Lower leg skin (tissue), 3 donors: Measurements from ENCODE around the gene PDLIM7.

Source experiments
- CTCF ChIP-seq, 3 donors: fragments of 450-650 bp; IDR thresholded peaks; one replicate each; pipeline ENCODE4 v1.5.1; 2016; ENCODE audit warnings: antibody characterized with exemption in 3 of 3, mild to moderate bottlenecking in 3 of 3, moderate library complexity in 2 of 3
- POLR2A ChIP-seq, 2 donors: fragments of 450-650 bp; IDR thresholded peaks; one replicate each; pipeline ENCODE4 v1.6.1; 2016 to 2017; ENCODE audit warnings: antibody characterized with exemption in 2 of 2, mild to moderate bottlenecking in 1 of 2, moderate library complexity in 1 of 2

GRCh38 chr5:177510567-177511053, 13.2 kb upstream of the PDLIM7 start:
- TF ChIP-seq POLR2A (IDR thresholded peaks at IDR 0.05) (no peak), CTCF (IDR thresholded peaks at IDR 0.05) (no peak)
